Trophoblast cell (in vitro differentiated cells and primary cell): ENCODE measurements around the gene OR1M1.

Experiments
- DNase-seq, 2 donors: peaks; one replicate each; pipeline ENCODE4 v3.0.0-alpha.2; 2016
- H2AFZ ChIP-seq: 2 replicates; pipeline ENCODE4 v1.6.1; 2013; ENCODE audit warnings: low read length, moderate library complexity, mild to moderate bottlenecking; ENCODE audit not compliant: insufficient read depth, poor library complexity
- H2AK5ac ChIP-seq: 2 replicates; pipeline ENCODE4 v1.6.1; 2013; ENCODE audit warnings: mild to moderate bottlenecking, low read length
- H2BK120ac ChIP-seq: 2 replicates; pipeline ENCODE4 v1.6.1; 2013; ENCODE audit warnings: low read length, mild to moderate bottlenecking, moderate library complexity; ENCODE audit not compliant: insufficient read depth, poor library complexity
- H2BK12ac ChIP-seq: 2 replicates; pipeline ENCODE4 v1.6.1; 2013; ENCODE audit warnings: mild to moderate bottlenecking, low read length, moderate library complexity
- H2BK5ac ChIP-seq: 2 replicates; pipeline ENCODE4 v1.6.1; 2013; ENCODE audit warnings: low read length, low read depth, moderate library complexity, mild to moderate bottlenecking; ENCODE audit not compliant: poor library complexity
- H3K14ac ChIP-seq: 2 replicates; pipeline ENCODE4 v1.6.1; 2013; ENCODE audit warnings: mild to moderate bottlenecking, low read length
- H3K18ac ChIP-seq: 2 replicates; pipeline ENCODE4 v1.6.1; 2013; ENCODE audit warnings: mild to moderate bottlenecking, low read length
- H3K23ac ChIP-seq: 2 replicates; pipeline ENCODE4 v1.6.1; 2013; ENCODE audit warnings: low read length
- H3K27ac ChIP-seq: 2 replicates; pipeline ENCODE4 v1.5.1; 2013; ENCODE audit warnings: low read depth, mild to moderate bottlenecking, inconsistent platforms, low read length, moderate library complexity
- H3K27me3 ChIP-seq: 2 replicates; pipeline ENCODE4 v1.6.1; 2013; ENCODE audit warnings: inconsistent platforms, mild to moderate bottlenecking, low read length, moderate library complexity; ENCODE audit not compliant: insufficient read depth
- H3K36me3 ChIP-seq, 2 experiments: 1 replicate in 1 of 2; 2 replicates in 1 of 2; pipeline ENCODE4 v1.6.1; 2013; ENCODE audit warnings: low read length in 2 of 2, mild to moderate bottlenecking in 2 of 2, moderate library complexity in 1 of 2; ENCODE audit not compliant: insufficient read depth in 2 of 2, control insufficient read depth in 1 of 2
- H3K4ac ChIP-seq: 2 replicates; pipeline ENCODE4 v1.6.1; 2013; ENCODE audit warnings: low read depth, mild to moderate bottlenecking, low read length, moderate library complexity
- H3K4me1 ChIP-seq, 2 experiments: 1 replicate in 1 of 2; 2 replicates in 1 of 2; pipeline ENCODE4 v1.6.1; 2013; ENCODE audit warnings: low read length in 2 of 2, mild to moderate bottlenecking in 2 of 2, moderate library complexity in 1 of 2; ENCODE audit not compliant: insufficient read depth in 2 of 2, control insufficient read depth in 1 of 2
- H3K4me2 ChIP-seq: 2 replicates; pipeline ENCODE4 v1.6.1; 2013; ENCODE audit warnings: inconsistent platforms, mild to moderate bottlenecking, low read length, moderate library complexity
- H3K4me3 ChIP-seq: 2 replicates; pipeline ENCODE4 v1.5.1; 2013; ENCODE audit warnings: mild to moderate bottlenecking, low read depth, low read length, inconsistent platforms
- H3K79me1 ChIP-seq: one replicate; pipeline ENCODE4 v1.6.1; 2013; ENCODE audit warnings: low read length
- H3K79me2 ChIP-seq: 2 replicates; pipeline ENCODE4 v1.6.1; 2013; ENCODE audit warnings: low read length, mild to moderate bottlenecking; ENCODE audit not compliant: control insufficient read depth, insufficient read depth, poor library complexity
- H3K9ac ChIP-seq: 2 replicates; pipeline ENCODE4 v1.6.1; 2013; ENCODE audit warnings: mild to moderate bottlenecking, low read length
- H3K9me3 ChIP-seq: 2 replicates; pipeline ENCODE4 v1.6.1; 2013; ENCODE audit warnings: low read depth, mild to moderate bottlenecking, control low read depth, inconsistent platforms, low read length; ENCODE audit not compliant: insufficient read depth
- H4K12ac ChIP-seq: 2 replicates; pipeline ENCODE4 v1.6.1; 2013; ENCODE audit warnings: low read depth, mild to moderate bottlenecking, low read length, moderate library complexity
- H4K8ac ChIP-seq: 2 replicates; pipeline ENCODE4 v1.6.1; 2013; ENCODE audit warnings: low read depth, mild to moderate bottlenecking, low read length, moderate library complexity
- H4K91ac ChIP-seq: one replicate; pipeline ENCODE4 v1.6.1; 2013; ENCODE audit warnings: low read depth, mild to moderate bottlenecking, low read length, moderate library complexity
- WGBS: extraction: QIAGEN DNeasy Blood & Tissue Kit; methylation state at CpG from one replicate; pipeline ENCODE4 v1.1.7; 2013; ENCODE audit warnings: missing lambda C conversion rate; ENCODE audit not compliant: insufficient read length, insufficient coverage; ENCODE audit errors: extremely low coverage; 5-methylcytosine and 5-hydroxymethylcytosine counted together

OR1M1 gene

GRCh38 chr19:9073806-9074205 is 13.1 kb upstream of the OR1M1 start:
- Histone ChIP-seq H2AFZ (no peak overlapping the region), H2BK120ac (no peak overlapping the region), H3K9ac (no peak overlapping the region), H3K14ac (no peak overlapping the region), H3K36me3 (no peaks in the 10 kb centered on the region), H3K9me3 (no peaks in the 10 kb centered on the region), H3K4me3 (no peak overlapping the region), H3K4me1 (peaks cover 23 to 24% of the 10 kb centered on the region in 2 experiments), H4K12ac (no peak overlapping the region), H3K79me2 (no peaks in the 10 kb centered on the region), H2AK5ac (no peak overlapping the region), H3K4ac (no peak overlapping the region), H3K79me1 (peaks cover 4% of the 10 kb centered on the region), H3K4me2 (no peak overlapping the region), H3K27me3 (no peaks in the 10 kb centered on the region), H4K8ac (no peak overlapping the region), H2BK5ac (no peak overlapping the region), H3K27ac (no peak overlapping the region), H4K91ac (no peak overlapping the region), H3K23ac (no peak overlapping the region), H2BK12ac (peak overlapping the region; percentile 70), H3K18ac (no peak overlapping the region)
- no CpG with 5 or more reads among the region's 6 CpGs for WGBS
- no peak for DNase-seq

GRCh38 chr19:9075064-9075949 is 11.6 kb upstream of the OR1M1 start:
- no peak overlapping the region for H3K23ac ChIP-seq
- no peaks in the 10 kb centered on the region for H3K27me3 ChIP-seq
- no peak overlapping the region for H4K12ac ChIP-seq
- peak overlapping the region; percentile 43 for H2BK5ac ChIP-seq
- H3K14ac ChIP-seq = no peak overlapping the region
- peak overlapping the region; percentile 48 for H2BK120ac ChIP-seq
- H3K9ac ChIP-seq = no peak overlapping the region
- WGBS = no CpG with 5 or more reads among the region's 16 CpGs
- peak overlapping the region; percentile 73 for H3K27ac ChIP-seq
- H3K4me1 ChIP-seq = peaks cover 18 to 22% of the 10 kb centered on the region in 2 experiments
- peak overlapping the region; percentile 52 for H4K91ac ChIP-seq
- no peaks in the 10 kb centered on the region for H3K79me2 ChIP-seq
- H2BK12ac ChIP-seq = no peak overlapping the region
- H3K36me3 ChIP-seq = no peaks in the 10 kb centered on the region
- H2AFZ ChIP-seq = no peak overlapping the region
- peaks cover 4% of the 10 kb centered on the region for H3K79me1 ChIP-seq
- H3K4ac ChIP-seq = no peak overlapping the region
- no peak overlapping the region for H4K8ac ChIP-seq
- DNase-seq = peak; percentile 61 to 83
- no peak overlapping the region for H3K4me3 ChIP-seq
- H3K9me3 ChIP-seq = no peaks in the 10 kb centered on the region
- peak overlapping the region; percentile 49 for H3K4me2 ChIP-seq
- no peak overlapping the region for H2AK5ac ChIP-seq
- no peak overlapping the region for H3K18ac ChIP-seq

GRCh38 chr19:9076901-9077300 is 10.0 kb upstream of the OR1M1 start:
- H2BK120ac ChIP-seq = no peak overlapping the region
- no peak overlapping the region for H3K9ac ChIP-seq
- no peak overlapping the region for H3K4me2 ChIP-seq
- H3K23ac ChIP-seq = no peak overlapping the region
- peaks cover 4% of the 10 kb centered on the region for H3K79me1 ChIP-seq
- H3K4me1 ChIP-seq = peaks cover 18 to 22% of the 10 kb centered on the region in 2 experiments
- H4K8ac ChIP-seq = no peak overlapping the region
- no peak overlapping the region for H3K4me3 ChIP-seq
- H3K27ac ChIP-seq = no peak overlapping the region
- H3K14ac ChIP-seq = no peak overlapping the region
- no peaks in the 10 kb centered on the region for H3K9me3 ChIP-seq
- H3K79me2 ChIP-seq = no peaks in the 10 kb centered on the region
- no peak overlapping the region for H4K12ac ChIP-seq
- no peak overlapping the region for H2BK5ac ChIP-seq
- H2BK12ac ChIP-seq = no peak overlapping the region
- no CpG with 5 or more reads among the region's 10 CpGs for WGBS
- H3K4ac ChIP-seq = no peak overlapping the region
- H2AFZ ChIP-seq = no peak overlapping the region
- H4K91ac ChIP-seq = peak overlapping the region; percentile 41
- no peak overlapping the region for H3K18ac ChIP-seq
- H3K36me3 ChIP-seq = no peaks in the 10 kb centered on the region
- H3K27me3 ChIP-seq = no peaks in the 10 kb centered on the region
- peak; percentile 54 to 56 for DNase-seq
- H2AK5ac ChIP-seq = no peak overlapping the region

DNA sequence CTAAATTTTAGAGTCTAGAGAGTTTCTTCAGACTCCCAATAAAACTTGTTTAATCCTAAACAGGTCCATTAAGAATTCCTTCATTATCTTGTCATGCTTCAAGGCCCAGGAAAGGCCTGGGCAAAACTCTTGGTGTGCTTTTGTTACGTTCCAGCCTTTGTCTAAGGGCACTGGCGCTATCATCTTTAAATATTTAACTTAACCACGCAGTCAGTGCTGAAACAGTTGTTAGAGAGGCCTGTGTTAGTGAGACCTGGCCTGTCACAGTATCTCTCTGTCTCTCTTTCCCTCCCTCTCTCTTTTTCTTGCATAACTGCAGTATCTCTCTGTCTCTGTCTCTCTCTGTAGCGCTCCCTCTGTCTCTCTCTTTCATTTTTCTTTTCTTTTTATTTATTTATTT is 8.2 kb upstream of the OR1M1 start:
- no peak overlapping the region for H3K27ac ChIP-seq
- H3K4ac ChIP-seq = no peak overlapping the region
- no peak overlapping the region for H3K4me2 ChIP-seq
- H3K23ac ChIP-seq = no peak overlapping the region
- DNase-seq = no peak
- no peak overlapping the region for H2BK12ac ChIP-seq
- H2BK5ac ChIP-seq = no peak overlapping the region
- H3K9ac ChIP-seq = no peak overlapping the region
- no peak overlapping the region for H4K12ac ChIP-seq
- no peaks in the 10 kb centered on the region for H3K79me2 ChIP-seq
- no CpG with 5 or more reads among the region's 4 CpGs for WGBS
- H3K9me3 ChIP-seq = no peaks in the 10 kb centered on the region
- H3K18ac ChIP-seq = no peak overlapping the region
- H3K79me1 ChIP-seq = peaks cover 4% of the 10 kb centered on the region
- H3K4me1 ChIP-seq = peaks cover 18 to 22% of the 10 kb centered on the region in 2 experiments
- no peak overlapping the region for H2AK5ac ChIP-seq
- H4K8ac ChIP-seq = no peak overlapping the region
- no peak overlapping the region for H3K4me3 ChIP-seq
- no peak overlapping the region for H4K91ac ChIP-seq
- no peak overlapping the region for H2BK120ac ChIP-seq
- no peaks in the 10 kb centered on the region for H3K36me3 ChIP-seq
- no peaks in the 10 kb centered on the region for H3K27me3 ChIP-seq
- no peak overlapping the region for H3K14ac ChIP-seq
- H2AFZ ChIP-seq = no peak overlapping the region
